GM10847 (cell line): ENCODE measurements around the gene POLR2E.

Experiments used
- POLR2A ChIP-seq: IDR thresholded peaks from 2 replicates; pipeline ENCODE4 v1.6.1; 2011; ENCODE audit not compliant: insufficient read length; ENCODE audit errors: extremely low read depth

The POLR2E gene

DNA sequence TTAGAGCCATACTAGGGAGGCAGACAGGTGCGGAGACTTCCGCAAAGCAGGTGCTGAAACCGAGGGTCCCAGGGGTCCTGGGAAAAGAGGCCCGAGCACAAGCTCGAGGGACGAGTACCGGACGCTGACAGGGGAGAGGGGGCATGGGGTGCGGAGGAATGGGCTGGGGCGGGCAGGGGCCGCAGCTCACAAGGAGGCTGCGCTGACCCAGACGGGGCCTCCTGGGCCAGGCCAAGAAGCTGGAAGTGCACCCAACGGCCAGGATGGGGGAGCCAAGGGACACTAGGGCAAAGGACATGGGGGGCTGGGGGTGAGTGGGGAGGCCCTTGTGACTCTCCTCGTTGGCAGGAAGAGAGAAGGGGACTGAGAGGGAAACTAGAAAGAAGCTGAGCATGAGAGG, 1.8 kb downstream of the POLR2E start:
- TF ChIP-seq POLR2A = no peak

DNA sequence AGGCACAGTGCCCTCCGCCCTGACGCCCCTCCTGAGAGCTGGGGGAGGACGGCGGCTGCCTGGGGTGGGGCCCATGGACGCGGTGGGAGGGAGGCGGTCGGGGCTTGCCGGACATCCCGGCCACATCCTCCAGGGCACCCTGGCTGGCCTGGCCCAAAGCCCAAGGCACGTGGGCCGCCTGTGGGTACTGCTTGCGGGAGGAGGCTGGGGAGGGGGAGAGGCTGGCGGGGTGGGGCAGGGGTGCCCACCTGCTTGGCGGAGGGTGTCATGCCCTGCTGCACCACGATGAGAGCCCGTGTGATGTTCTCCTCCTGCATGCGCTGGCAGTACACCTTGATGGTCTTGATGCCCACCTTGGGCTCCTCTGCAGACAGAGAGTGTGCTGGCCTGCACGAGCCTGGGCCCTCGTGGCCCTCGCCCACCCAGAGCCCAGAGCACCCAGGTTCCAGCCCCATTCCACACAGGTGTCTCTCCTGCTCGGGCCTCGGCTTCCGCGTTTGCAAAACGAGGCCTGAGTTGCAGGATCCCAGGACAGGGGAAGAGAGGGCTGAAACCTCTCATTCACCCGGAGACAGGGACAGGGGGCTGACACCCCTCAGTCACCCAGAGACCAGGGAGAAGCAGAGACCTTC, 3.5 kb downstream of the POLR2E start:
- TF ChIP-seq POLR2A = no peak

DNA sequence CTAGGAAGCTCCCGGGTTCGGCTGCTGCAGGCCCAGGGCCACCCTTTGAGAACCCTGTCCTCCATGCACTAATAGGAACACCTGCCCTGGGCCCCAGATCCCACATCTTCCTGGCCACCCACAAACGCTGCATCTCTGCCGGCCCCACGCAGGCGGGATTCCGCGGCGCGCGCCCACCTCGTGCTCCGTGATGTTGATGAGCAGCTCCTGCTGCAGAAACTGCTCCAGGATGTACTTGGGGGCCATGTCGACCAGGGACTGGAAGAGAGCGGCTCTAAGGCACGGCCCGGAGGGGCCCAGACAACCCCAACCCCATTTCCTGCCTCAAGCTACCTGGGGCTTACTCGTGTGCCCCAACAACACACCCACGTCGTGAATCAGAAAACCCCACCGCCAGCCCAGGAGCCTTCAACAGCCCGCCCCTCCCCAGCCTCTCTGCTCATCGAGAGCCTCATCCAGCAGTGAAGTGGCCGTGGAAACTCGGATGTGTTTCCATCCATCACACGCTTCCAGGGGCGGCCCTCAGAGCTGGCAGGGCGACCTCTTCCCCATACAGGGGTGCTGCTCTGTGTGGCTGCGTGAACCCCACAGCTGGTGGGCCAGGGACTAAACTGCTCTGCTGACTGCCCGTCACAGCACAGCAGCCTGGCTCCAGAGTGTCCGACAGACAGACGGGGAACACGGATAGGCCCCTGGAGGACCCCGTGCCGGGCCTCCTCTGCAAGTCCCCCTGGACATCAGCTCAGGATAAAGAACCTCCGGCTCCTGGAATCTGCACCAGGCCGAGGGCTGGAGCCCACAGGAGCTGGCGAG, 4.2 kb downstream of the POLR2E start:
- no peak for TF ChIP-seq POLR2A

DNA sequence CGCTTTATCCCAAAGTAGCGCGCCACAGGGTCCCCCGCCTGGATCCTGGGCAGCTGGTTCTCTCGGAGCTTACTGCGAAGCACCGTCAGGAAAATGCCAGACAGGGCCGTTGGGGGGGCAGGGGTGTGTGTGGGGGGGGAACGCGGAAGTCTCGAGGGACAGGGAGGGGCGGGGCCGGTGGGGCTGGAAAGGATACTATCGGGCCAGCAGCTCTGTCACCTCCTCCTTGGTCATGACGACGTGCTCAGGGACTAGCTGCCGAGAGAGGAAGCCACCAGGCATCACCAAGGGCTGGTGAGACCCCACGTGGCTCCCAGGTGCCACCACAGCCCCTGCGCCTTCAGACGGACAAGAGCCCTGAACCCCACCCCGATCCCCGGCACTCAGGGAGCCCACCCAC, 5.3 kb downstream of the POLR2E start:
- TF ChIP-seq POLR2A = no peak

DNA sequence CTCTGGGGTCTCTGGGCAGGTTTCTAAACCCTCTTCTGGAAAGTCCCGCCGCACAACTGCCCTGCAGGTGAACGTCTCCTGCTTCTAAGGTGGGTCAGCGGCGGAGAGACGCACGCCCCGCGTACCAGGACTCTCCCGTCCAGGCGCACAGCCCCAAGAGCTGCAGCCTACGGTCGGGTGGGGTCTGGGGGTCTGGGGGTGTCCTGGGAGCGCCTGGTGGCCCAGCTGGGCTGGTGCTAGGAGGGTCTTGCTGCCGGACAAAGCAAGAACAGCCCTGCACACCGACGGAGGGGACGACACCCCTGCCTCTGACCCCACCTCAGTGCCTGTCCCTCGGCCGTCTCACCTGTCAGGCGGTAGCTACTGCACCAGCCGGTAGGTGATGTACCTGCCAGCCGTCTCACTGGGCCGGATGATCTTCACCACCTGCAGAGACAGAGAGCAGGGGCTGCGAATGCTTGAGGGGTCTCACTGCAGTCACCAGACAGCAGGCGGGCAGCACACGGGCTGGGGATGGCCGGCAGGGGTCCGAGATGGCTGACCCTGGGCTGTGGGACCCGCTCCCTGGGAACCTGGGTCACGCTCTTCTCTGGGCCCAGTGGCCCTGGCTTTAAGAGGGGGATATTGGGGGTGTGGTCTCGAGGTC, 5.9 kb downstream of the POLR2E start:
- TF ChIP-seq POLR2A = no peak

DNA sequence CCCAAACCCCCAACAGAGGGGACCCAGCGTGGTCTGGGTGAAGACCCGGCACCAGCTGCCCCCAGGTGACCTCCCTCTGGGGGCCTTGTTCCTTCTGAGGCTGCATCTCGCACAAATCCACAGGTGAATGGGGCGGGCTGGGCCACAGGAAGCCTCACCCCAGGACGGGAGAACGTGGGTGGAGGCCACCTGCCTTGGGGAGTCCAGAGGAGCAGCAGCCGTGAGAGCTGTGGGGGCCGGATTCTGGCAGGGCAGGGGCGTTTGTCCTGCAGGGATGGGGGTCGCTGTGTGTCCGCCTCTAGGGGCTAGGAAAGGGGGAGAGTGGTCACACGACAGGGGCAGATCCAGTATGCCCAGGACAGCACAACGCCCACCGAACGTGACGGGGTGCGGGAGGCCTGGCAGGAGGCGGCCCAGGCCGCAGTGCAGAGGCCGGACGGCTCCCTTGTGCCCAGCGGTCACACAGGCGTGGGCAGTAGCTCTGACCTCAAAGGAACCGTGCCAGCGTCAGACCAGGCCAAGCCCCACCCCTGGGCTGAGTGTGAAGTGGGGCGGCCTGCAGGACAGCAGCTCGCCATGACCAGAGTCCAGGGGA, 6.7 kb downstream of the POLR2E start:
- no peak for TF ChIP-seq POLR2A

DNA sequence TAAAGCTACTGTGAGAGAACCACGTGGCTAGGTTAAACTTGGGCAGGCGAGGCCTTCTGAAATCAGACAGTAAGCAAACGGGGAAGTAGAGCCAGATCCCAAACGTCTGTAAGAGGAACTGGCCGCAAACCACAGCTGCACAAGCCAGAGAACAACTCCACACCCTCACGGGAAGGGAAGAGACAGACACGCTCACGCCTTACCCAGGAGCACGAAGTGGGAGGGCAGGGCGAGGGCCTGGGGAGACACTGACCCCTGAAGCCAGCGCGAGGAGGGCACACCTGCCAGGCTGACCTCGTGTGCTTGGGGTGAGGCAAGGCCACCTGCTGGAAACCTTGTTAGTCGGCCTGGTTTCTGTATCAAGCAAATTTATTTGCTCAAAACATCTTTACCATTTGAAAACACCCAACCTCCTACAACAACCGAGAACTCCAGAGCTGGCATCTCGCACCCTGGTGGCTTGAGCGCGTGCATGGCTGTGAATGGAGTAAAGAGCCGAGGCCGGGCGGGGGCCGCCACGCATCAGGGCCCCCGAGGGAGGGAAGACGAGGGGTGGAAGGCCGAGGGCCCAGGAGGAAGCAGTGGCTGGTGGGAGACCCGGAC, 7.3 kb downstream of the POLR2E start:
- TF ChIP-seq POLR2A = peak; percentile 18

DNA sequence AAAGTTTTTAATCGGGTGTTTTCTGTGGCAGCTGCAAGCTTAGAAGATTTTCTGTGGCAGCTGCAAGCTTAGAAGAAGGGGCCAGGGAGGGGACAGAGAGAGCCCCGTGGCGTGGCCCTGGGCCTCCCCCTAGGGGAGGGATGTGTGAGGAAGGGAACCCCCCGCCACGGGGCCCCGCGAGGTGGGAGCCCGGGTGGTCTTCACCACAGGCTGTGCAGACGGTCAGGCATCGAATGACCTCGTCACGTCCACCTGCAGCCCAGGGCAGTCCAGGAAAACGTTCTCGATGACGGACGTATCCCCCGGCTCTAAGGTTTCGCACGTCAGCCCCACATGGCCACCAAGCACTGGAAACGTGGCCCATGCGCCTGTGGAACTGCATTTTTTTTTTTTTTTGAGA, 8.6 kb downstream of the POLR2E start:
- TF ChIP-seq POLR2A = no peak

DNA sequence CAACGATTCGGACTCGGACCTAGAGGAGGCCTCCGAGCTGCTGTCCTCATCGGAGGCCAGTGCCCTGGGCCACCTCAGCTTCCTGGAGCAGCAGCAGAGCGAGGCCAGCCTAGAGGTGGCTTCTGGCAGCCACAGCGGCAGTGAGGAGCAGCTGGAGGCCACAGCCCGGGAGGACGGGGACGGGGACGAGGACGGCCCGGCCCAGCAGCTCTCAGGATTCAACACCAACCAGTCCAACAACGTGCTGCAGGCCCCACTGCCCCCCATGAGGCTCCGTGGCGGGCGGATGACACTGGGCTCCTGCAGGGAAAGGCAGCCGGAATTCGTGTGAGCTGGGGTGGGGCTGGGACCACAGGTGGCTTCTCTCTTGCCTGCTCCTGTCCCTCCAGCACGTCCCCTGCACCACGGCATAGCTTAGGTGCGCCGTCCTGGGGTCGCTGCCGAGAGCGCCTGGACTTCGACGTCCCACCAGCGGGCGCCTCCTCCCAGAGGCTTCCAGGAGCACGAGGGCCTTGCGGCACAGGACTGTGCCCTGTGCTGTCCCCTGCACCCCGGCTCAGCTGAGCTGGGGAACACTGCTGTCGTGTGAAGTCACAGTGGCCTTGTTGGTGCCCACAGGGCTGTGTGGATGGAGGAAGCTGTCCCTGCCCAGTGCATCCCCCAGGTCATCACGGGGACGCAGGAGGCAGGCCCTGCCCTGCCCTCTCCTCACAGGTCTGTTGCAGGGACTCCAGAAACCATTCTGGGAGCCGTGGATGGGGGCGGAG, 9.3 kb downstream of the POLR2E start:
- TF ChIP-seq POLR2A = peak; percentile 7

DNA sequence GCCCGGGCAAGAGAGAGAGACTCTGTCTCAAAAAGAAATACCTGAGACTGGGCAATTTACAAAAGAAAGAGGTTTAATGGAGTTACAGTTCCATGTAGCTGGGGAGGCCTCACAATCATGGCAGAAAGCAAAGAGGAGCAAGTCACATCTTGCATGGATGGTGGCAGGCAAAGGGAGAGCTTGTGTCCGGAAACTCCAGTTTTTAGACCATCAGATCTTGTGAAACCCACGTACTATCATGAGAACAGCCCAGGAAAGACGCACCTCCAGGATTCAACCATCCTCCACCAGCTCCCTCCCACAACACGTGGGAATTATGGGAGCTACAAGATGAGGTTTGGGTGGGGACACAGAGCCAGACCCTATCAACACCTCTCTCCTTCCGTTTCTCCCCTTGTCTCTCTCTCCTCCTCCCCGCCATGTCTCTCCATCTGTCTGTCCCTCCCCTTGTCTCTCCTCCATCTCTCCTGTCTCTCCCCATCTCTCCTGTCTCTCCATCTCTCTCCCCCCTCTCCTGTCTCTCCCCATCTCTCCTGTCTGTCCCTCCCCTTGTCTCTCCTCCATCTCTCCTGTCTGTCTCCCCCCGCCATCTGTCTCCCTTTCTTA, 10.0 kb downstream of the POLR2E start:
- no peak for TF ChIP-seq POLR2A

DNA sequence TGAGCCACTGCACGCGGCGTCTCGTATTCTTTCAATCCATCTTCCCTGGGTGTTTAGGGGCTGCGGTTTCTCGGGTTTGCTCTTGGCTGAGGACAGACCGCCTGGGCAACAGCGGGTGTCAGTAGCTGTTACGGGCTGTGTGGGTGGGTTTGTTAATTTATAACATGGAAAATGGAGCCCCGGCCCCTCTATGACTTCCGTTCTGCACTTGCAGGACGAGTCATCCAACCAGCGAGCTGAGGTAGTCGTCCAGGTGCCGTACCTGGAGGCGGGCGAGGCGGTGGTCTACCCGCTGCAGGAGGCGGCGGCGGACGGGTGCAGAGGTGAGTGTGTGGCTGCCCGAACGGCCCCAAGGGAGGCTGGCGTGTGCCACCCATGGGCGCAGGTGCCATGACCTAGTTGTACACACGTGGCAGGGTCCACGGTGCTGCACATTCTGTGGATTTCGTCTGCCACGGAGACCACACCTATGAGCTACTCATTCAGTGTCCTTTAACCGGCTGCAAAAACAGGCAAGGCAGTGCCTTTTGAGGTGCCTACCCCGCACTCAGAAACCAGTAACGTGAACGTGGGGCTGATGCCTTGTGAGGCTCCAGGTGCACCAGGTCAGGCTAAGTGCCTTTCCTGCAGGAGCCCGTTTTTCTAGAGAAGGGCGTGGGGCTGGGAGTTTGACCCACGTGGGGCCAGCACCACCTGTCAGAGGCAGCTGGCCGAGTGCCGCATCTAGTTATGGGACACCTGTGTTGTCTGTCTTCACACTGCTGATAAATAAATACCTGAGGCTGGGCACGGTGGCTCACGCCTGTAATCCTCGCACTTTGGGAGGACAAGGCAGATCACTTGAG, 10.9 kb downstream of the POLR2E start:
- no peak for TF ChIP-seq POLR2A

DNA sequence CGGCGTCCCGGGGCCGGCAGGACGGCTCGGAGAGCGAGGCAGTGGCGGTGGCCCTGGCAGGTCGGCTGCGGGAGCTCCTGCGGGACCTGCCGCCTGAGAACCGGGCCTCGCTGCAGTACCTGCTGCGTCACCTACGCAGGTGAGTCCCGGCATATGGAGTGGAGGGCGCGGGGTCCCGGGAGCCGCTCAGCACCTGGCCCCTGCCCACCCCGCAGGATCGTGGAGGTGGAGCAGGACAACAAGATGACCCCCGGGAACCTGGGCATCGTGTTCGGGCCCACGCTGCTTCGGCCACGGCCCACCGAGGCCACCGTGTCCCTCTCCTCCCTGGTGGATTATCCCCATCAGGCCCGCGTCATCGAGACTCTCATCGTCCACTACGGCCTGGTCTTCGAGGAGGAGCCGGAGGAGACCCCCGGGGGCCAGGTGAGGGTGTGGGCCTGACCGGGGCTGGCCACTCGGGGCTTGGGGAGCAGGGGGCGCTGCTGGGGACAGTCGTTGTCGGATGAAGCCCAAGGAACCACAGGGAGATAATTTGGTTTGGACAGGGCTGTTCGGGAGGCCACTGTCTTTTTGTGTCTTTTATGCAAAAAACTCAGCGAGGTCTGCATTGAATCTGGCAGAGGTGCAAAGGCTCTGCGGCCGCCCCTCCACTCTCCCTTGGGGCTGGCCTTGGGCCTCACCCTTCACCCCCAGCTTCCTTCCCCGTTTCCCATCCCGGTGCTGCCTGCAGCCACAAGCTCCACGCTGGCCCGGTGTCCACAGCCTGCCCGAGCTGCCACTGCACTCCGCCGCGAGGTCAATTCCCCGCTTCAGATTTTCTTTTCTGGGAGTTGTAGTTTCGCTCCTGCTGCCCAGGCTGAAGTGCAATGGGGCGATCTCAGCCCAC, 12.0 kb downstream of the POLR2E start:
- no peak for TF ChIP-seq POLR2A
